Neural cell (in vitro differentiated cells): ENCODE results near the gene SMAD9. TPM values are rescaled to one million over a fixed set of nuclear protein-coding genes. Genes with fewer than 3 reads are reported as not detected.

ENCODE experiments used
- H2AFZ ChIP-seq: fragments of 200-600, 300-800 bp; sonication (generic), shearing (Covaris generic); 2 replicates; pipeline ENCODE4 v1.6.0; 2014; ENCODE audit warnings: low read depth, mild to moderate bottlenecking, antibody characterized with exemption, low read length, moderate library complexity
- H3F3A ChIP-seq: fragments of 200-600 bp; shearing (Covaris generic); 2 replicates; pipeline ENCODE4 v1.6.1; 2016; ENCODE audit warnings: mild to moderate bottlenecking, moderate library complexity, mixed read lengths, antibody characterized with exemption, low read length; ENCODE audit not compliant: insufficient read depth, poor library complexity, severe bottlenecking
- H3K27ac ChIP-seq: fragments of 200-600, 300-800 bp; sonication (generic), shearing (Covaris generic); 2 replicates; pipeline ENCODE4 v1.5.1; 2014; ENCODE audit warnings: mild to moderate bottlenecking, low read length, moderate library complexity
- H3K27me3 ChIP-seq: fragments of 300-800, 200-600 bp; sonication (generic), shearing (Covaris generic); 2 replicates; pipeline ENCODE4 v1.6.0; 2014; ENCODE audit warnings: mild to moderate bottlenecking, low read depth, low read length, moderate library complexity; ENCODE audit not compliant: insufficient read depth
- H3K36me3 ChIP-seq: fragments of 300-800, 200-600 bp; sonication (generic), shearing (Covaris generic); 2 replicates; pipeline ENCODE4 v1.5.1; 2014; ENCODE audit warnings: mild to moderate bottlenecking, antibody characterized with exemption, low read length, moderate library complexity; ENCODE audit not compliant: insufficient read depth
- H3K4me2 ChIP-seq: fragments of 300-800, 200-600 bp; sonication (generic), shearing (Covaris generic); 2 replicates; pipeline ENCODE4 v1.6.0; 2014; ENCODE audit warnings: mild to moderate bottlenecking, low read length
- H3K4me3 ChIP-seq: fragments of 300-800, 200-600 bp; sonication (generic), shearing (Covaris generic); 2 replicates; pipeline ENCODE4 v1.5.1; 2014; ENCODE audit warnings: mild to moderate bottlenecking, low read length, moderate library complexity
- H3K79me2 ChIP-seq: fragments of 200-600 bp; shearing (Covaris generic); replicated peaks from 2 replicates; pipeline ENCODE4 v1.6.0; 2014; ENCODE audit warnings: mild to moderate bottlenecking, low read length, moderate library complexity; ENCODE audit not compliant: insufficient read depth
- H3K9ac ChIP-seq: fragments of 300-800, 200-600 bp; sonication (generic), shearing (Covaris generic); 2 replicates; pipeline ENCODE4 v1.6.1; 2016; ENCODE audit warnings: mild to moderate bottlenecking, low read length, mixed read lengths
- H3K9me2 ChIP-seq: fragments of 200-600 bp; shearing (Covaris generic); 2 replicates; pipeline ENCODE4 v1.6.1; 2016; ENCODE audit warnings: mild to moderate bottlenecking, low read length, mixed read lengths; ENCODE audit not compliant: insufficient read depth
- H3K9me3 ChIP-seq: fragments of 200-600, 300-800 bp; sonication (generic), shearing (Covaris generic); 2 replicates; pipeline ENCODE4 v1.6.1; 2016; ENCODE audit warnings: mild to moderate bottlenecking, mixed run types, low read length, moderate library complexity, mixed read lengths
- H4K20me1 ChIP-seq: fragments of 200-600 bp; shearing (Covaris generic); 2 replicates; pipeline ENCODE4 v1.6.1; 2016; ENCODE audit warnings: mild to moderate bottlenecking, mixed run types; ENCODE audit not compliant: insufficient read depth
- EP300 ChIP-seq: fragments of 450-650 bp; conservative IDR thresholded peaks from 2 replicates; pipeline ENCODE4 v1.6.1; 2014; ENCODE audit warnings: antibody characterized with exemption, mild to moderate bottlenecking, moderate library complexity; ENCODE audit not compliant: poor library complexity, severe bottlenecking
- EZH2 ChIP-seq: fragments of 200-600, 300-800 bp; shearing (Covaris generic), sonication (generic); IDR thresholded peaks from 2 replicates; pipeline ENCODE4 v1.6.1; 2014; ENCODE audit warnings: antibody characterized with exemption, low read length, borderline replicate concordance, mild to moderate bottlenecking; ENCODE audit not compliant: insufficient read depth, poor library complexity, severe bottlenecking
- MXI1 ChIP-seq: fragments of 450-650 bp; conservative IDR thresholded peaks from 2 replicates; pipeline ENCODE4 v1.6.1; 2014; ENCODE audit warnings: antibody characterized with exemption, mild to moderate bottlenecking; ENCODE audit not compliant: poor library complexity, severe bottlenecking
- POLR2AphosphoS5 ChIP-seq: IDR thresholded peaks from 2 replicates; pipeline ENCODE4 v1.6.1; 2012
- RAD21 ChIP-seq: fragments of 450-650 bp; conservative IDR thresholded peaks from 2 replicates; pipeline ENCODE4 v1.6.1; 2014; ENCODE audit warnings: antibody characterized with exemption, mild to moderate bottlenecking, moderate library complexity
- SMC3 ChIP-seq: fragments of 450-650 bp; conservative IDR thresholded peaks from 2 replicates; pipeline ENCODE4 v1.6.1; 2014; ENCODE audit warnings: antibody characterized with exemption, mild to moderate bottlenecking, moderate library complexity; ENCODE audit not compliant: poor library complexity
- TAF1 ChIP-seq: IDR thresholded peaks from 2 replicates; pipeline ENCODE4 v1.6.1; 2012; ENCODE audit warnings: low read depth
- polyA plus RNA-seq: library from polyadenylated mRNA; depleted of rRNA; stranded (reverse); fragments of >200 nt; gene quantifications from 2 replicates; pipeline ENCODE4 v1.2.3, GENCODE V29; 2014
- TF ChIP-seq, protein P1 (sequence below): fragments of 450-650 bp; IDR thresholded peaks from 2 replicates; pipeline ENCODE4 v1.5.1; 2014; ENCODE audit warnings: antibody characterized with exemption, mild to moderate bottlenecking, moderate library complexity; ENCODE audit not compliant: poor library complexity, severe bottlenecking
- TF ChIP-seq, protein P2 (sequence below): IDR thresholded peaks from 2 replicates; pipeline ENCODE4 v1.6.1; 2012; ENCODE audit warnings: borderline replicate concordance

SMAD9 gene
- polyA plus RNA-seq, 1 donor from 2014 or later = 2.5 TPM

DNA sequence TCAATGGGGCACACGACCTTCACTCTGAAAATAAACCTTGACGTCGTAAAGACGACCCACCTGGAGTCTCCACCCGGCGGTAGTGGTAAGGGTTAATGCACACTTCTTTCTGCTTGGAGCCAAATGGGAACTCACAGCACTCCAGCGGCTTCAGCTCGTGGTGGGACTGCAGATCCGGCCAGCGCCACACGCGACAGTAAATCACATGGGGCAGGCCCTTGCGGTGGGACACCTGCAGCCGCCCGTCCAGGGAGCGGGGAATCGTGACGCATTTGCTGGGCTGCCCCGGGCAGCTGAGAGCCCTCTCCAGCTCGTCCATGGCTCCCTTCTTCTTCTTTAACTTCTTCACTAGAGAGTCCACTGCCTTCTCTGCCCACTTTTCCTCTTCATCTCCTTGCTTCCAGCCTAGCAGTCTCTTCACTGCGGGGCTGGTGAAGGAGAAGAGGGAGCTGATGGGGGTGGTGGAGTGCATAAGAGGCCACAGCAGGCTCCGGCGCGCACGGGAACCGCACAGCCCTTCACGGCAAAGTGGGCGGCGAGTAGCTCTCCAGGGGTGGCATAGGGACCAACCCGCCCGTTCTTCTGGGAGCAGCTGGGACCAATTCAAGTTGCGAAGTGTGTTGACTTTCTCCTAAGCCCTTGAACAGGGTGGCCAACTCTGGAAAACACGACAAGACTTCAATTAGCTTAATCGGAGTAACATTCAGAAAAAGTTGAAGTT is 40.7 kb downstream of the SMAD9 start:
- Histone ChIP-seq H2AFZ (no peak overlapping the region), H3K27ac (no peak overlapping the region), H3K9me2 (no peaks in the 10 kb centered on the region), H3F3A (no peaks in the 10 kb centered on the region), H3K36me3 (no peaks in the 10 kb centered on the region), H3K79me2 (no peaks in the 10 kb centered on the region), H3K9me3 (no peaks in the 10 kb centered on the region), H4K20me1 (no peaks in the 10 kb centered on the region), H3K9ac (no peak overlapping the region), H3K27me3 (no peaks in the 10 kb centered on the region), H3K4me2 (no peak overlapping the region), H3K4me3 (no peak overlapping the region)
- TF ChIP-seq SMC3 = no peak
- TF ChIP-seq MXI1 = no peak
- TF ChIP-seq POLR2AphosphoS5 = no peak
- no peak for TF ChIP-seq EZH2
- TF ChIP-seq TAF1 = no peak
- TF ChIP-seq, protein P1, sequence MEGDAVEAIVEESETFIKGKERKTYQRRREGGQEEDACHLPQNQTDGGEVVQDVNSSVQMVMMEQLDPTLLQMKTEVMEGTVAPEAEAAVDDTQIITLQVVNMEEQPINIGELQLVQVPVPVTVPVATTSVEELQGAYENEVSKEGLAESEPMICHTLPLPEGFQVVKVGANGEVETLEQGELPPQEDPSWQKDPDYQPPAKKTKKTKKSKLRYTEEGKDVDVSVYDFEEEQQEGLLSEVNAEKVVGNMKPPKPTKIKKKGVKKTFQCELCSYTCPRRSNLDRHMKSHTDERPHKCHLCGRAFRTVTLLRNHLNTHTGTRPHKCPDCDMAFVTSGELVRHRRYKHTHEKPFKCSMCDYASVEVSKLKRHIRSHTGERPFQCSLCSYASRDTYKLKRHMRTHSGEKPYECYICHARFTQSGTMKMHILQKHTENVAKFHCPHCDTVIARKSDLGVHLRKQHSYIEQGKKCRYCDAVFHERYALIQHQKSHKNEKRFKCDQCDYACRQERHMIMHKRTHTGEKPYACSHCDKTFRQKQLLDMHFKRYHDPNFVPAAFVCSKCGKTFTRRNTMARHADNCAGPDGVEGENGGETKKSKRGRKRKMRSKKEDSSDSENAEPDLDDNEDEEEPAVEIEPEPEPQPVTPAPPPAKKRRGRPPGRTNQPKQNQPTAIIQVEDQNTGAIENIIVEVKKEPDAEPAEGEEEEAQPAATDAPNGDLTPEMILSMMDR = no peak
- TF ChIP-seq, protein P2, sequence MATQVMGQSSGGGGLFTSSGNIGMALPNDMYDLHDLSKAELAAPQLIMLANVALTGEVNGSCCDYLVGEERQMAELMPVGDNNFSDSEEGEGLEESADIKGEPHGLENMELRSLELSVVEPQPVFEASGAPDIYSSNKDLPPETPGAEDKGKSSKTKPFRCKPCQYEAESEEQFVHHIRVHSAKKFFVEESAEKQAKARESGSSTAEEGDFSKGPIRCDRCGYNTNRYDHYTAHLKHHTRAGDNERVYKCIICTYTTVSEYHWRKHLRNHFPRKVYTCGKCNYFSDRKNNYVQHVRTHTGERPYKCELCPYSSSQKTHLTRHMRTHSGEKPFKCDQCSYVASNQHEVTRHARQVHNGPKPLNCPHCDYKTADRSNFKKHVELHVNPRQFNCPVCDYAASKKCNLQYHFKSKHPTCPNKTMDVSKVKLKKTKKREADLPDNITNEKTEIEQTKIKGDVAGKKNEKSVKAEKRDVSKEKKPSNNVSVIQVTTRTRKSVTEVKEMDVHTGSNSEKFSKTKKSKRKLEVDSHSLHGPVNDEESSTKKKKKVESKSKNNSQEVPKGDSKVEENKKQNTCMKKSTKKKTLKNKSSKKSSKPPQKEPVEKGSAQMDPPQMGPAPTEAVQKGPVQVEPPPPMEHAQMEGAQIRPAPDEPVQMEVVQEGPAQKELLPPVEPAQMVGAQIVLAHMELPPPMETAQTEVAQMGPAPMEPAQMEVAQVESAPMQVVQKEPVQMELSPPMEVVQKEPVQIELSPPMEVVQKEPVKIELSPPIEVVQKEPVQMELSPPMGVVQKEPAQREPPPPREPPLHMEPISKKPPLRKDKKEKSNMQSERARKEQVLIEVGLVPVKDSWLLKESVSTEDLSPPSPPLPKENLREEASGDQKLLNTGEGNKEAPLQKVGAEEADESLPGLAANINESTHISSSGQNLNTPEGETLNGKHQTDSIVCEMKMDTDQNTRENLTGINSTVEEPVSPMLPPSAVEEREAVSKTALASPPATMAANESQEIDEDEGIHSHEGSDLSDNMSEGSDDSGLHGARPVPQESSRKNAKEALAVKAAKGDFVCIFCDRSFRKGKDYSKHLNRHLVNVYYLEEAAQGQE = no peak
- no peak for TF ChIP-seq EP300
- no peak for TF ChIP-seq RAD21

DNA sequence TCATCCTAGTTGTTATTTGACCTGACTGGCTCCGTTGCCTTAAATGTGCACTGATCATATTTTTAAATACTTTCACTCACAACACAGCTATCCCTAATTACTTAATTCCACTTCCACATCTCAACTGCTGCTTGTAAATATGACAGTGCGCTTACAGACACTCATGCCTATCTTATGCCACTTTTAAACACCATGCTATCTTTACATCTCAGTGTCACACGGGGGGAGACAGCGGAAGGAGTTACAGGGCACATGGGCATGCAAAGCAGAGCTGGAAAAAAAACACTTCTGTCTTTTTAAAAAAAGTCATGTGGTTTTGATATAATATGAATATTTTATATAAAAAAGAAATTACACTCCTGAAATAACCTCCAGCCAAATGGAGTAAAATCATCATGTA is 44.1 kb downstream of the SMAD9 start:
- Histone ChIP-seq H3K9me2 (no peaks in the 10 kb centered on the region), H3K27me3 (no peaks in the 10 kb centered on the region), H3K9me3 (no peaks in the 10 kb centered on the region), H2AFZ (no peak overlapping the region), H3K79me2 (no peaks in the 10 kb centered on the region), H3K27ac (no peak overlapping the region), H3K9ac (no peak overlapping the region), H3F3A (no peaks in the 10 kb centered on the region), H3K4me3 (no peak overlapping the region), H3K4me2 (no peak overlapping the region), H4K20me1 (no peaks in the 10 kb centered on the region), H3K36me3 (no peaks in the 10 kb centered on the region)
- TF ChIP-seq RAD21 = no peak
- TF ChIP-seq POLR2AphosphoS5 = no peak
- TF ChIP-seq, protein P1 = no peak
- no peak for TF ChIP-seq EZH2
- TF ChIP-seq TAF1 = no peak
- TF ChIP-seq EP300 = no peak
- no peak for TF ChIP-seq MXI1
- TF ChIP-seq, protein P2 = no peak
- TF ChIP-seq SMC3 = no peak
